CD4-positive, alpha-beta T cell (primary cell): ENCODE measurements around the gene PCDH1. TPM values are rescaled to one million over a fixed set of nuclear protein-coding genes. Genes with fewer than 3 reads are reported as not detected.

Experiments
- ATAC-seq: fragments of 200-7000 bp; cut with Tn5 transposase; one replicate; pipeline ENCODE4 v1.10.0; 2022; ENCODE audit warnings: mild to moderate bottlenecking; ENCODE audit not compliant: poor library complexity
- CTCF ChIA-PET: fragments of 350-600 bp; sonication (Branson Sonifier 250); formaldehyde crosslinking; loops from one replicate; lab custom pipeline; 2021; ENCODE audit warnings: antibody characterized with exemption, inconsistent platforms; lab: Charles Lee
- POLR2A ChIA-PET: fragments of 350-600 bp; sonication (Branson Sonifier 250); formaldehyde crosslinking; loops from one replicate; lab custom pipeline; 2021; ENCODE audit warnings: antibody characterized with exemption, inconsistent platforms; lab: Charles Lee
- DNase-seq, 14 experiments: peaks; one replicate each; pipeline ENCODE4 v3.0.0-alpha.2; 2013 to 2020; ENCODE audit warnings: mixed read lengths in 2 of 14
- H3K27ac ChIP-seq, 2 donors: one replicate each; pipeline versions ENCODE4 v1.5.1 to v1.7.0; 2013; ENCODE audit warnings: low read length in 2 of 2, low read depth in 1 of 2, mild to moderate bottlenecking in 1 of 2
- H3K27me3 ChIP-seq, 2 experiments: 1 replicate in 1 of 2; 2 replicates in 1 of 2; pipeline versions ENCODE4 v1.6.1 to v1.7.0; 2013; ENCODE audit warnings: low read length in 2 of 2, control low read depth in 1 of 2, mild to moderate bottlenecking in 1 of 2, moderate library complexity in 1 of 2; ENCODE audit not compliant: insufficient read depth in 2 of 2, control insufficient read depth in 1 of 2
- H3K36me3 ChIP-seq: one replicate; pipeline ENCODE4 v1.6.1; 2013; ENCODE audit warnings: low read length, control low read depth; ENCODE audit not compliant: insufficient read depth
- H3K4me1 ChIP-seq: one replicate; pipeline ENCODE4 v1.6.1; 2013; ENCODE audit warnings: low read length, control low read depth; ENCODE audit not compliant: insufficient read depth
- H3K4me3 ChIP-seq: one replicate; pipeline ENCODE4 v1.5.1; 2013; ENCODE audit warnings: mild to moderate bottlenecking, low read length, moderate library complexity
- H3K9me3 ChIP-seq, 2 experiments: 1 replicate in 1 of 2; 2 replicates in 1 of 2; pipeline versions ENCODE4 v1.6.1 to v1.7.0; 2013; ENCODE audit warnings: low read length in 2 of 2, mild to moderate bottlenecking in 2 of 2, control low read depth in 1 of 2, moderate library complexity in 1 of 2; ENCODE audit not compliant: control insufficient read depth in 1 of 2, insufficient read depth in 1 of 2
- H3K27ac Mint-ChIP-seq: one replicate; pipeline ENCODE4 v1.8.0; 2020; ENCODE audit warnings: mixed read lengths
- H3K27me3 Mint-ChIP-seq: one replicate; pipeline ENCODE4 v1.8.0; 2021; ENCODE audit warnings: mixed read lengths
- H3K36me3 Mint-ChIP-seq: one replicate; pipeline ENCODE4 v1.8.0; 2021; ENCODE audit warnings: low read depth, mixed read lengths
- H3K4me1 Mint-ChIP-seq: one replicate; pipeline ENCODE4 v1.8.0; 2021; ENCODE audit warnings: low read depth, mixed read lengths
- H3K4me3 Mint-ChIP-seq: one replicate; pipeline ENCODE4 v1.8.0; 2020; ENCODE audit warnings: mild to moderate bottlenecking, mixed read lengths
- H3K9me3 Mint-ChIP-seq: one replicate; pipeline ENCODE4 v1.8.0; 2020; ENCODE audit warnings: mixed read lengths
- CTCF ChIP-seq: fragments of 200-600 bp; IDR thresholded peaks from one replicate; pipeline ENCODE4 v1.8.0; 2022; ENCODE audit warnings: antibody characterized with exemption, mild to moderate bottlenecking
- intact Hi-C, 2 experiments: fragments of 100-400 bp; cut with DNase I in 1 of 2; cut with micrococcal nuclease in 1 of 2; formaldehyde crosslinking; loops; one replicate each; pipeline versions ENCODE4 v1.15.1 to v1.9.0; 2023 to 2025; cut with DNase I, micrococcal nuclease
- total RNA-seq, 174 experiments: library from RNA in 2 of 174; stranded (reverse) in 2 of 174; gene quantifications; one replicate each; pipeline ENCODE4 v1.2.3 and lab custom pipeline; 2021 to 2026

Gene PCDH1
- total RNA-seq, 2 experiments from 2014 or later = 0.17 TPM; not detected in 1

DNA sequence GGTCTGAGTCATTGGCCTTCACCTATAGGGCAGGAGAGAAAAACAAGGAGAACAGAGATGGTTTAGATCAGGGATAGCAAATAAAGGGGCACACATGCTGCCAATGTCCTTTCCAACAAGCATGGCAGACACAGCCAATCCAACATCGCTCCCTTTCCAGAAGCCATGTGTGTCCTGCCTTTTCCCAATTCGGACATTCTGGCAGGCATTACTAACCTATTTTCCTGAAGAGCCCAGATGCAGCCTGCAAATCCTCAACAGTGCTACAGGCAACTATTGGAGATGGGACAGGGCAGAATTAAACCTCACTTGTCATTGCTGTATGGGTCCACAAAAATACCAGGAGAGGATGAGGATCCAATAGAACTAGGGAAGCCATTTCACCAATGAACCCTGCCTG is 12.8 kb downstream of the PCDH1 start:
- no peaks in the 10 kb centered on the region for H3K27me3 ChIP-seq
- POLR2A ChIA-PET = no interaction called here
- H3K27ac ChIP-seq = no peak overlapping the region
- CTCF ChIA-PET = no interaction called here
- Mint-ChIP-seq H3K9me3 (no peaks in the 10 kb centered on the region), H3K36me3 (no peaks in the 10 kb centered on the region), H3K4me1 (no peaks in the 10 kb centered on the region), H3K27ac (no peak overlapping the region), H3K4me3 (no peak overlapping the region), H3K27me3 (peaks cover 11% of the 10 kb centered on the region)
- intact Hi-C loops = no loop called here
- ATAC-seq (no peak), DNase-seq (no peak)
- H3K4me3 ChIP-seq = no peak overlapping the region
- no peaks in the 10 kb centered on the region for H3K36me3 ChIP-seq
- H3K9me3 ChIP-seq = no peaks in the 10 kb centered on the region
- no peak for TF ChIP-seq CTCF
- H3K4me1 ChIP-seq = no peaks in the 10 kb centered on the region

GRCh38 chr5:141864371-141865370 is 13.5 kb downstream of the PCDH1 start:
- no peak for ATAC-seq
- peaks cover 5% of the 10 kb centered on the region for H3K27me3 Mint-ChIP-seq

DNA sequence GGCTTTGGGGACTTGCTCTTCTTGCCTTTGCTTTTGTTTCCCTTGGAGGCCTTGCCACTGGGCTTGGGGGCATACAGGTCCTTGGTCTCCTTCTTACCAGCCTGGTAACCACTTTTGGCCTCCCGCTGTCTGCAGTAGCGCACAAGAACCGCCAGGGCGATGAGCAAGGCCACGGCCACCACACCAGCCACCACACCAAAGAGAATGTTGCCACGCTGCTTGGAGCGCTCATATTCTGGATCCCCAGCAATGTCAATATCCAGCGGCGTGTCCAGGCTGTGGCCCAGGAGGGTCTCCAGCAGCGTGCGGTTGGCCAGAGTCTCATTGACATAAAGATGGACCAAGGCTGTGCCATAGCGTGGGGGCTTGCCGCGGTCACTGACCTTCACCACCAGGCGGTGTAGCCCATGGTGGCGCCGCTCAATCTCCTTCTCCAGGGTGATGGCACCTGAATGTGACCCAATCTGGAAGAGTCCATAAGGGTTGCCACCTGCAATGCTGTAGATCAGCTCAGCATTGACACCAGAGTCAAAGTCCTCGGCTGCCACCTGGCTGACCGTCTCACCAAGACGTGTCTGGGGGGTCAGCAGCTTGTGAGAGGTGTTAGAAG is 14.5 kb downstream of the PCDH1 start:
- Mint-ChIP-seq H3K4me1 (no peaks in the 10 kb centered on the region), H3K9me3 (no peaks in the 10 kb centered on the region), H3K4me3 (no peak overlapping the region), H3K27me3 (peaks cover 5% of the 10 kb centered on the region), H3K27ac (no peak overlapping the region), H3K36me3 (no peaks in the 10 kb centered on the region)
- POLR2A ChIA-PET = no interaction called here
- no peak for TF ChIP-seq CTCF
- no peaks in the 10 kb centered on the region for H3K4me1 ChIP-seq
- CTCF ChIA-PET = no interaction called here
- H3K4me3 ChIP-seq = no peak overlapping the region
- DNase-seq (no peak), ATAC-seq (no peak)
- no peak overlapping the region for H3K27ac ChIP-seq
- H3K36me3 ChIP-seq = no peaks in the 10 kb centered on the region
- no peaks in the 10 kb centered on the region for H3K27me3 ChIP-seq
- intact Hi-C loops = no loop called here
- no peaks in the 10 kb centered on the region for H3K9me3 ChIP-seq

More at GRCh38 chr5:141864371-141865370, 13.5 kb downstream of the PCDH1 start:
- no peak overlapping the region for H3K27ac Mint-ChIP-seq
- DNase-seq = no peak
- no peaks in the 10 kb centered on the region for H3K36me3 Mint-ChIP-seq
- H3K9me3 Mint-ChIP-seq = no peaks in the 10 kb centered on the region
- intact Hi-C loops = no loop called here
- H3K27me3 ChIP-seq = no peaks in the 10 kb centered on the region
- H3K4me3 ChIP-seq = no peak overlapping the region
- POLR2A ChIA-PET = no interaction called here
- no peak overlapping the region for H3K4me3 Mint-ChIP-seq
- H3K4me1 ChIP-seq = no peaks in the 10 kb centered on the region
- no peaks in the 10 kb centered on the region for H3K36me3 ChIP-seq
- CTCF ChIA-PET = no interaction called here
- no peaks in the 10 kb centered on the region for H3K9me3 ChIP-seq
- no peaks in the 10 kb centered on the region for H3K4me1 Mint-ChIP-seq
- no peak for TF ChIP-seq CTCF
- H3K27ac ChIP-seq = no peak overlapping the region
